HepG2 (cell line): ENCODE measurements around the gene TAF7. TPM values are rescaled to one million over a fixed set of nuclear protein-coding genes. Genes with fewer than 3 reads are reported as not detected.

Source experiments
- ATAC-seq: fragments of 200-7000 bp; cut with Tn5 transposase; 3 replicates; pipeline ENCODE4 v1.9.1; 2020; ENCODE audit warnings: mild to moderate bottlenecking, moderate library complexity
- BruUV-seq: library from RNA; stranded (reverse); fragments of 400-500 nt; replicated peaks from 2 replicates; lab custom pipeline; 2021; lab: Mats Ljungman, UMichigan
- CTCF ChIA-PET: fragments of 300-600 bp; formaldehyde crosslinking; extraction: SDS; loops from one replicate; lab custom pipeline; 2021; ENCODE audit warnings: low total read pairs, inconsistent platforms, low intra/inter-chr PET ratio; lab: Yijun Ruan, JAX
- POLR2A ChIA-PET: fragments of 350-600 bp; sonication (Branson Sonifier 250); formaldehyde crosslinking; loops from one replicate; lab custom pipeline; 2020; ENCODE audit warnings: antibody characterized with exemption, inconsistent platforms; lab: Yijun Ruan, JAX
- DNase-seq: peaks from one replicate; pipeline ENCODE4 v3.0.0-alpha.2; 2015; ENCODE audit warnings: low spot score
- FAIRE-seq: peaks from 3 replicates; lab custom pipeline; 2011; peaks lifted over from hg19 to GRCh38; lab: Jason Lieb, UNC
- H2AFZ ChIP-seq: one replicate; pipeline ENCODE4 v1.6.1; 2011; ENCODE audit warnings: low read length, inconsistent platforms
- H3K27ac ChIP-seq: fragments of 300-600 bp; 3 replicates; pipeline ENCODE4 v1.8.0; 2011; ENCODE audit warnings: mixed run types, mild to moderate bottlenecking, mixed read lengths, low read length, inconsistent platforms; ENCODE audit not compliant: insufficient read depth; ENCODE audit errors: extremely low read length
- H3K27me3 ChIP-seq, 2 experiments: fragments of 200-600 bp in 1 of 2; 2 replicates in 1 of 2; 3 replicates in 1 of 2; pipeline versions ENCODE4 v1.6.0 to v1.8.0; 2011; ENCODE audit warnings: low read length in 2 of 2, mild to moderate bottlenecking in 2 of 2, moderate library complexity in 2 of 2, inconsistent platforms in 1 of 2; ENCODE audit not compliant: insufficient read depth in 2 of 2, control insufficient read depth in 1 of 2
- H3K36me3 ChIP-seq, 2 experiments: fragments of 200-600 bp in 1 of 2; replicated peaks in 1 of 2; 2 replicates in 1 of 2; 3 replicates in 1 of 2; pipeline versions ENCODE4 v1.5.1 to v1.8.0; 2011; ENCODE audit warnings: low read length in 2 of 2, inconsistent platforms in 1 of 2; ENCODE audit not compliant: insufficient read depth in 2 of 2, control insufficient read depth in 1 of 2
- H3K4me1 ChIP-seq: 2 replicates; pipeline ENCODE4 v1.5.1; 2012; ENCODE audit warnings: low read length, inconsistent platforms; ENCODE audit not compliant: insufficient read depth
- H3K4me2 ChIP-seq: 2 replicates; pipeline ENCODE4 v1.6.0; 2011; ENCODE audit warnings: low read depth, low read length, inconsistent platforms
- H3K4me3 ChIP-seq, 3 experiments: fragments of 200-600 bp in 1 of 3; sonication (generic), shearing (Covaris generic) in 1 of 3; replicated peaks in 1 of 3; 2 replicates each; pipeline ENCODE4 v1.5.1; 2011 to 2016; ENCODE audit warnings: low read length in 3 of 3, inconsistent platforms in 2 of 3, low read depth in 2 of 3, mild to moderate bottlenecking in 2 of 3, control low read depth in 1 of 3, mixed read lengths in 1 of 3; ENCODE audit not compliant: insufficient read depth in 1 of 3
- H3K79me2 ChIP-seq: one replicate; pipeline ENCODE4 v1.6.1; 2011; ENCODE audit warnings: low read length, inconsistent platforms; ENCODE audit not compliant: insufficient read depth
- H3K9ac ChIP-seq: 2 replicates; pipeline ENCODE4 v1.6.0; 2011; ENCODE audit warnings: mild to moderate bottlenecking, low read depth, low read length, inconsistent platforms; ENCODE audit not compliant: insufficient read depth
- H3K9me3 ChIP-seq: 2 replicates; pipeline ENCODE4 v1.5.1; 2012; ENCODE audit warnings: mild to moderate bottlenecking, low read length
- H4K20me1 ChIP-seq: 2 replicates; pipeline ENCODE4 v1.6.0; 2011; ENCODE audit warnings: inconsistent platforms, mild to moderate bottlenecking, low read length, moderate library complexity; ENCODE audit not compliant: insufficient read depth
- CBX1 ChIP-seq: IDR thresholded peaks from one replicate; pipeline ENCODE4 v1.6.1; 2016; ENCODE audit warnings: antibody characterized with exemption, low read depth
- GTF3A ChIP-seq: sonication (generic); formaldehyde crosslinking; conservative IDR thresholded peaks from 2 replicates; pipeline ENCODE4 v1.4.0; 2020; ENCODE audit warnings: mild to moderate bottlenecking, missing genetic modification reagents
- HNRNPK ChIP-seq: fragments of 200-400 bp; formaldehyde crosslinking; IDR thresholded peaks from 2 replicates; pipeline ENCODE4 v1.6.1; 2018; ENCODE audit warnings: low read length, low read depth, moderate library complexity, mild to moderate bottlenecking; ENCODE audit not compliant: poor library complexity, severe bottlenecking
- HOXD1 ChIP-seq: sonication (generic); formaldehyde crosslinking; IDR thresholded peaks from 2 replicates; pipeline ENCODE4 v1.5.0; 2020; ENCODE audit warnings: missing genetic modification reagents
- MAF1 ChIP-seq: sonication (generic); formaldehyde crosslinking; IDR thresholded peaks from 2 replicates; pipeline ENCODE4 v1.5.0; 2020; ENCODE audit warnings: missing genetic modification reagents, borderline replicate concordance
- NR2C2 ChIP-seq: sonication (generic); formaldehyde crosslinking; IDR thresholded peaks from 2 replicates; pipeline ENCODE4 v1.4.0; 2020; ENCODE audit warnings: missing genetic modification reagents, mild to moderate bottlenecking, moderate library complexity, borderline replicate concordance
- PHF21A ChIP-seq: sonication (generic); formaldehyde crosslinking; IDR thresholded peaks from 2 replicates; pipeline ENCODE4 v1.5.0; 2020; ENCODE audit warnings: mild to moderate bottlenecking, missing genetic modification reagents
- POGZ ChIP-seq: sonication (generic); formaldehyde crosslinking; IDR thresholded peaks from 2 replicates; pipeline ENCODE4 v1.4.0; 2020; ENCODE audit warnings: mild to moderate bottlenecking, missing genetic modification reagents
- POLR2A ChIP-seq, 2 experiments: IDR thresholded peaks; 2 replicates each; pipeline ENCODE4 v1.6.1; 2011; ENCODE audit warnings: low read depth in 2 of 2, low read length in 2 of 2, mild to moderate bottlenecking in 1 of 2, moderate library complexity in 1 of 2; ENCODE audit not compliant: insufficient read depth in 1 of 2
- SALL1 ChIP-seq: sonication (generic); formaldehyde crosslinking; IDR thresholded peaks from 2 replicates; pipeline ENCODE4 v1.8.0; 2022; ENCODE audit warnings: mild to moderate bottlenecking, missing genetic modification reagents
- STAG1 ChIP-seq: sonication (generic); formaldehyde crosslinking; IDR thresholded peaks from 2 replicates; pipeline ENCODE4 v1.4.0; 2020; ENCODE audit warnings: missing genetic modification reagents
- ZBTB38 ChIP-seq: sonication (generic); formaldehyde crosslinking; IDR thresholded peaks from 2 replicates; pipeline ENCODE4 v1.5.1; 2020; ENCODE audit warnings: mild to moderate bottlenecking, missing genetic modification reagents
- ZNF101 ChIP-seq: sonication (generic); formaldehyde crosslinking; IDR thresholded peaks from 2 replicates; pipeline ENCODE4 v1.4.0; 2020; ENCODE audit warnings: mild to moderate bottlenecking, low read depth, missing genetic modification reagents, borderline replicate concordance
- ZNF205 ChIP-seq: IDR thresholded peaks from 2 replicates; pipeline ENCODE4 v1.6.1; 2018; ENCODE audit warnings: missing biosample characterization, missing genetic modification reagents
- ZNF33B ChIP-seq: sonication (generic); formaldehyde crosslinking; IDR thresholded peaks from 2 replicates; pipeline ENCODE4 v1.5.1; 2020; ENCODE audit warnings: mild to moderate bottlenecking, missing genetic modification reagents
- ZNF570 ChIP-seq: sonication (generic); formaldehyde crosslinking; IDR thresholded peaks from 2 replicates; pipeline ENCODE4 v1.4.0; 2020; ENCODE audit warnings: mild to moderate bottlenecking, missing genetic modification reagents, borderline replicate concordance
- ZNF772 ChIP-seq: sonication (generic); formaldehyde crosslinking; IDR thresholded peaks from 2 replicates; pipeline ENCODE4 v1.5.0; 2020; ENCODE audit warnings: mild to moderate bottlenecking, missing genetic modification reagents
- WGBS: methylation state at CpG from one replicate; pipeline ENCODE4 v1.1.6; 2017; ENCODE audit warnings: low lambda C conversion rate; 5-methylcytosine and 5-hydroxymethylcytosine counted together
- in situ Hi-C: cut with HindIII; loops from 2 replicates; pipeline ENCODE4 v1.10.0; 2017; ENCODE audit warnings: low pct_unique_long_range_greater_than_20kb; ENCODE audit not compliant: extremely low pct_ligation_motif_present
- intact Hi-C: fragments of 100-400 bp; cut with micrococcal nuclease; formaldehyde crosslinking; loops from one replicate; pipeline ENCODE4 v1.10.0; 2022; ENCODE audit not compliant: unreplicated experiment
- polyA plus RNA-seq, 8 experiments: library from polyadenylated mRNA; depleted of rRNA in 3 of 8; stranded (reverse) in 7 of 8; unstranded in 1 of 8; fragments of >200 nt; fragmentation: Illumina TruSeq in 4 of 8; extraction: Trizol in 4 of 8; gene quantifications; 2 replicates each; pipeline versions ENCODE4 v1.2.1 to v1.2.3, GENCODE V29; 2011 to 2016; ENCODE audit warnings: low read depth in 4 of 8, missing spikeins in 1 of 8, mixed read lengths in 1 of 8; ENCODE audit not compliant: insufficient read depth in 1 of 8
- total RNA-seq, 5 experiments: library from RNA; depleted of rRNA; stranded (reverse); fragments of >200 nt; fragmentation: Illumina TruSeq; extraction: Trizol; gene quantifications; 2 replicates each; pipeline ENCODE4 v1.2.3, GENCODE V29; 2016; ENCODE audit warnings: low read depth in 1 of 5
- TF ChIP-seq, protein P1 (sequence below): sonication (generic); formaldehyde crosslinking; IDR thresholded peaks from 2 replicates; pipeline ENCODE4; 2020; ENCODE audit warnings: missing genetic modification reagents, mild to moderate bottlenecking, borderline replicate concordance
- TF ChIP-seq, protein P2 (sequence below): IDR thresholded peaks from 2 replicates; pipeline ENCODE4 v1.6.1; 2016; ENCODE audit warnings: mild to moderate bottlenecking

Gene TAF7
- total and polyA plus RNA-seq, 2 of the 13 experiments (the other 11 are each of a cell fraction or from before 2014, with no cell fraction given), result 41.6 to 61.5 TPM

DNA sequence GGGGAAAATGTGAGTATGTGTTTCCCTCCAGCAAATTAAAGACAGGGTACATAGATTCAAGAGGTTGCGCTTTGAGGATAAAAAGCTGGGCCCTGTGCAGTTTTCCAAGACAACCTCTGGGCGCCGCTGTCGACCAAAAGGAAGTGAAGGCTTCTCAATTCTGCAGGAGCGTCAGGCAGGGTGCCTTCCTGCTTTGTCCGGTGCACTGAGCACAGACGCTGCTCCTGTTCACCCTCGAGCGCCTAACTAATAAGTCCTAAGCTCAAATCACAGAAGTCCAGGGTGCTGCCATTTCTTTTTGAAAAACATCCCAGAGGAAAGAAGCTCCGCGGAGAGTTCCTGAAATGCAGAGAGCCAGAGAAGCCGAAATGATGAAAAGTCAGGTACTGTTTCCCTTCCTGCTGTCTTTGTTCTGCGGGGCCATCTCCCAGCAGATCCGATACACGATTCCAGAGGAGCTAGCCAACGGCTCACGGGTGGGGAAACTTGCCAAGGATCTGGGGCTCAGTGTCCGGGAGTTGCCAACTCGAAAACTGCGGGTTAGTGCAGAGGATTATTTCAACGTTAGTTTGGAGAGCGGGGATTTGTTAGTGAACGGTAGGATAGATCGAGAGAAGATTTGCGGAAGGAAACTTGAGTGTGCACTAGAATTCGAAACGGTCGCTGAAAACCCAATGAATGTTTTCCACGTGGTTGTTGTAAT is 29.5 kb upstream of the TAF7 start, which contains the start of gene PCDHGB1:
PCDHGB1 (plus strand) TSS at position 183 of the 703 bp plus-strand sequence; CDS start at position 345, 162 bp downstream.
- FAIRE-seq (peak; percentile 77), DNase-seq (peak; percentile 75), ATAC-seq (peak; percentile 98)
- ChIA-PET CTCF (interaction anchor here (0.9 to 1.4 kb wide), 5 partner anchors 162 to 214 kb away, joined by 4 to 9 read pairs (median 5); no protein-coding TSS in a partner anchor), POLR2A (interaction anchor here (0.6 to 0.9 kb wide), 3 partner anchors 30 to 214 kb away, joined by 3 to 4 read pairs (median 3); partner anchors contain the start of gene TAF7)
- H3K4me3 ChIP-seq, result peak within 1 kb of the TSS; percentile 49 to 71 (median 61)
- no peak within 1 kb of the TSS for H3K27ac ChIP-seq
- H3K9ac ChIP-seq, result peak within 1 kb of the TSS; percentile 20; the same call in 1 of the 2 replicates
- no peaks in the 10 kb centered on the region; a peak in 1 of 5 replicates for H3K27me3 ChIP-seq
- WGBS, result 22% methylated on average over 26 of the region's 29 CpGs
- intact Hi-C loops, result loop anchor here (10.0 kb wide), 1 partner anchor 175 kb away; no protein-coding TSS in a partner anchor
- in situ Hi-C loops, result loop anchor here (10.0 kb wide), 1 partner anchor 175 kb away; no protein-coding TSS in a partner anchor
- peaks cover 12% of the 10 kb centered on the region; the same call in 1 of the 2 replicates for H3K9me3 ChIP-seq
- H3K79me2 ChIP-seq, result no peaks in the 10 kb centered on the region
- H3K36me3 ChIP-seq, result no peaks in the 10 kb centered on the region
- H3K4me1 ChIP-seq, result no peaks in the 10 kb centered on the region; the same call in 1 of the 2 replicates
- H2AFZ ChIP-seq, result peak within 1 kb of the TSS; percentile 93
- no peaks in the 10 kb centered on the region for H4K20me1 ChIP-seq
- BruUV-seq, result no TSS peak
- peak within 1 kb of the TSS; percentile 81 for H3K4me2 ChIP-seq
- TF ChIP-seq HNRNPK (no peak), HOXD1 (CRISPR knock-in tag) (no peak), ZNF570 (no peak), ZNF33B (no peak), MAF1 (CRISPR knock-in tag) (no peak), ZBTB38 (CRISPR knock-in tag) (peak; percentile 58), POLR2A (IDR thresholded peaks at IDR 0.05; ENCODE audit: insufficient read depth in 1 of 2, low read depth in 2 of 2, low read length in 2 of 2) (peak in 1 of 2 experiments; percentile 50; a peak in 1 of 4 replicates), SALL1 (CRISPR knock-in tag) (peak; percentile 8; the same call in 1 of the 2 replicates), PHF21A (CRISPR knock-in tag) (0 out of 2 replicates have a peak, but pooled peaks have one; percentile 23), CBX1 (no peak), GTF3A (CRISPR knock-in tag) (no peak), POGZ (CRISPR knock-in tag) (0 out of 2 replicates have a peak, but pooled peaks have one; percentile 19), NR2C2 (CRISPR knock-in tag) (no peak), ZNF772 (CRISPR knock-in tag) (0 out of 2 replicates have a peak, but pooled peaks have one; percentile 39), ZNF205 (CRISPR knock-in tag) (0 out of 2 replicates have a peak, but pooled peaks have one; percentile 35), ZNF101 (CRISPR knock-in tag) (no peak), STAG1 (CRISPR knock-in tag) (peak; percentile 70)
- TF ChIP-seq, protein P1, sequence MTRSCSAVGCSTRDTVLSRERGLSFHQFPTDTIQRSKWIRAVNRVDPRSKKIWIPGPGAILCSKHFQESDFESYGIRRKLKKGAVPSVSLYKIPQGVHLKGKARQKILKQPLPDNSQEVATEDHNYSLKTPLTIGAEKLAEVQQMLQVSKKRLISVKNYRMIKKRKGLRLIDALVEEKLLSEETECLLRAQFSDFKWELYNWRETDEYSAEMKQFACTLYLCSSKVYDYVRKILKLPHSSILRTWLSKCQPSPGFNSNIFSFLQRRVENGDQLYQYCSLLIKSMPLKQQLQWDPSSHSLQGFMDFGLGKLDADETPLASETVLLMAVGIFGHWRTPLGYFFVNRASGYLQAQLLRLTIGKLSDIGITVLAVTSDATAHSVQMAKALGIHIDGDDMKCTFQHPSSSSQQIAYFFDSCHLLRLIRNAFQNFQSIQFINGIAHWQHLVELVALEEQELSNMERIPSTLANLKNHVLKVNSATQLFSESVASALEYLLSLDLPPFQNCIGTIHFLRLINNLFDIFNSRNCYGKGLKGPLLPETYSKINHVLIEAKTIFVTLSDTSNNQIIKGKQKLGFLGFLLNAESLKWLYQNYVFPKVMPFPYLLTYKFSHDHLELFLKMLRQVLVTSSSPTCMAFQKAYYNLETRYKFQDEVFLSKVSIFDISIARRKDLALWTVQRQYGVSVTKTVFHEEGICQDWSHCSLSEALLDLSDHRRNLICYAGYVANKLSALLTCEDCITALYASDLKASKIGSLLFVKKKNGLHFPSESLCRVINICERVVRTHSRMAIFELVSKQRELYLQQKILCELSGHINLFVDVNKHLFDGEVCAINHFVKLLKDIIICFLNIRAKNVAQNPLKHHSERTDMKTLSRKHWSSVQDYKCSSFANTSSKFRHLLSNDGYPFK (CRISPR knock-in tag), result no peak
- TF ChIP-seq, protein P2, sequence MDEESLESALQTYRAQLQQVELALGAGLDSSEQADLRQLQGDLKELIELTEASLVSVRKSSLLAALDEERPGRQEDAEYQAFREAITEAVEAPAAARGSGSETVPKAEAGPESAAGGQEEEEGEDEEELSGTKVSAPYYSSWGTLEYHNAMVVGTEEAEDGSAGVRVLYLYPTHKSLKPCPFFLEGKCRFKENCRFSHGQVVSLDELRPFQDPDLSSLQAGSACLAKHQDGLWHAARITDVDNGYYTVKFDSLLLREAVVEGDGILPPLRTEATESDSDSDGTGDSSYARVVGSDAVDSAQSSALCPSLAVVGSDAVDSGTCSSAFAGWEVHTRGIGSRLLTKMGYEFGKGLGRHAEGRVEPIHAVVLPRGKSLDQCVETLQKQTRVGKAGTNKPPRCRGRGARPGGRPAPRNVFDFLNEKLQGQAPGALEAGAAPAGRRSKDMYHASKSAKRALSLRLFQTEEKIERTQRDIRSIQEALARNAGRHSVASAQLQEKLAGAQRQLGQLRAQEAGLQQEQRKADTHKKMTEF (CRISPR knock-in tag), result peak; percentile 31; the same call in 1 of the 2 replicates
